ENCODE data around the gene RUSC1.

- TF ChIP-seq POLR2A (IDR thresholded peaks at IDR 0.05; ENCODE audit: low read depth, low read length): no peak
- TF ChIP-seq TAF1 (IDR thresholded peaks at IDR 0.05; ENCODE audit: borderline replicate concordance, low read depth, low read length): no peak
- no peak for TF ChIP-seq POLR2AphosphoS5 (IDR thresholded peaks at IDR 0.05; ENCODE audit: low read depth, low read length)
These were observed 36.2 kb upstream of the RUSC1 start for GRCh38 chr1:155284476-155284875.
